Measurements from ENCODE around the gene CA14.
"Not testable (repeated sequence)": the region's sequence is repeated elsewhere in the genome, so short reads cannot be mapped to it uniquely, and the experiment has no call there.

The CA14 gene

GRCh38 chr1:150236614-150237100 is 20.9 kb upstream of the CA14 start:
- no peak for DNase-seq

GRCh38 chr1:150237176-150237575 is 20.4 kb upstream of the CA14 start:
- DNase-seq: not testable (repeated sequence)

GRCh38 chr1:150237746-150238145 is 19.8 kb upstream of the CA14 start:
- DNase-seq: no peak

- DNase-seq: no peak
Measured at GRCh38 chr1:150243003-150243402, 14.6 kb upstream of the CA14 start.

GRCh38 chr1:150249936-150250335 is 7.6 kb upstream of the CA14 start:
- no peak for DNase-seq

GRCh38 chr1:150256198-150256553 is 1.4 kb upstream of the CA14 start:
- no peak for DNase-seq

GRCh38 chr1:150256554-150257341 is 826 bp upstream of the CA14 start:
- no peak for DNase-seq

- DNase-seq: no peak
Measured at GRCh38 chr1:150259217-150259616, 1.6 kb downstream of the CA14 start.

- DNase-seq: peak; percentile 66
Measured at GRCh38 chr1:150259758-150260669, 2.4 kb downstream of the CA14 start.

- DNase-seq: no peak
Measured at GRCh38 chr1:150261367-150261766, 3.8 kb downstream of the CA14 start.

- no peak for DNase-seq
Measured at GRCh38 chr1:150262388-150263320, 5.1 kb downstream of the CA14 start.

GRCh38 chr1:150263549-150263948 is 6.0 kb downstream of the CA14 start:
- DNase-seq: no peak

GRCh38 chr1:150267896-150268295 is 10.3 kb downstream of the CA14 start:
- no peak for DNase-seq

GRCh38 chr1:150268340-150268704 is 10.7 kb downstream of the CA14 start:
- peak; percentile 40 for DNase-seq

- peak; percentile 98 for DNase-seq
Measured at GRCh38 chr1:150268705-150269403, 11.3 kb downstream of the CA14 start, which contains the start of gene APH1A. APH1A (minus strand) TSS chr1:150269016; CDS start chr1:150268810, 206 bp downstream.

- DNase-seq: no peak
Measured at GRCh38 chr1:150269451-150269850, 11.9 kb downstream of the CA14 start.

GRCh38 chr1:150271291-150271959 is 13.9 kb downstream of the CA14 start:
- no peak for DNase-seq

GRCh38 chr1:150273311-150273710 is 15.7 kb downstream of the CA14 start:
- DNase-seq: no peak

- no peak for DNase-seq
Measured at GRCh38 chr1:150280138-150280707, 22.6 kb downstream of the CA14 start.

- peak; percentile 76 for DNase-seq
Measured at GRCh38 chr1:150281221-150281757, 23.7 kb downstream of the CA14 start.

Measured in femur (tissue), 1 donor.